ENCODE measurements around the gene E2F4.

GRCh38 chr16:67234180-67234597, 42.2 kb downstream of the E2F4 start:
- TF ChIP-seq CTCF (IDR thresholded peaks at IDR 0.05; ENCODE audit: low read length) (no peak), EZH2 (optimal IDR thresholded peaks at IDR 0.05; ENCODE audit: low read depth, low read length) (no peak)

All from MM.1S (cell line).